ENCODE data around the gene MRPS11.

The MRPS11 gene

DNA sequence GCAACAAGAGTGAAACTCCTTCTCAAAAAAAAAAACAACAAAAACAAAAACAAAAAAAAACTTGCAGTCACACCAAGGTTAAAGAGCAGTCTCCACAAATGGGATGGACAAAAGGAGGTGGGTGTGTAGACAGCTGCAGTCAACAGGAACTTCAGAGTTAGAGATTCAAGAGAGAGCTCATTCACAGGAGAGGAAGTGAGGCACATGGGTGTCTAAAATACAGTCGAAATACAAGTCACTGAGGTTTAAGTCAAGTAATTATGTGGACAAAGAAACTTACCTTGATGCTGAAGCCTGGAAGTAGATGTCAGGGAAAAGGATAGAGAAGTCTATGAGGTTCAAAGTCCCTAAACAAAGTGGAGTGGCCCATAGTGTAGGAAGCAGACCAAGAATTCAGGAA lies 14.8 kb downstream of the MRPS11 start:
- TF ChIP-seq, protein P1, sequence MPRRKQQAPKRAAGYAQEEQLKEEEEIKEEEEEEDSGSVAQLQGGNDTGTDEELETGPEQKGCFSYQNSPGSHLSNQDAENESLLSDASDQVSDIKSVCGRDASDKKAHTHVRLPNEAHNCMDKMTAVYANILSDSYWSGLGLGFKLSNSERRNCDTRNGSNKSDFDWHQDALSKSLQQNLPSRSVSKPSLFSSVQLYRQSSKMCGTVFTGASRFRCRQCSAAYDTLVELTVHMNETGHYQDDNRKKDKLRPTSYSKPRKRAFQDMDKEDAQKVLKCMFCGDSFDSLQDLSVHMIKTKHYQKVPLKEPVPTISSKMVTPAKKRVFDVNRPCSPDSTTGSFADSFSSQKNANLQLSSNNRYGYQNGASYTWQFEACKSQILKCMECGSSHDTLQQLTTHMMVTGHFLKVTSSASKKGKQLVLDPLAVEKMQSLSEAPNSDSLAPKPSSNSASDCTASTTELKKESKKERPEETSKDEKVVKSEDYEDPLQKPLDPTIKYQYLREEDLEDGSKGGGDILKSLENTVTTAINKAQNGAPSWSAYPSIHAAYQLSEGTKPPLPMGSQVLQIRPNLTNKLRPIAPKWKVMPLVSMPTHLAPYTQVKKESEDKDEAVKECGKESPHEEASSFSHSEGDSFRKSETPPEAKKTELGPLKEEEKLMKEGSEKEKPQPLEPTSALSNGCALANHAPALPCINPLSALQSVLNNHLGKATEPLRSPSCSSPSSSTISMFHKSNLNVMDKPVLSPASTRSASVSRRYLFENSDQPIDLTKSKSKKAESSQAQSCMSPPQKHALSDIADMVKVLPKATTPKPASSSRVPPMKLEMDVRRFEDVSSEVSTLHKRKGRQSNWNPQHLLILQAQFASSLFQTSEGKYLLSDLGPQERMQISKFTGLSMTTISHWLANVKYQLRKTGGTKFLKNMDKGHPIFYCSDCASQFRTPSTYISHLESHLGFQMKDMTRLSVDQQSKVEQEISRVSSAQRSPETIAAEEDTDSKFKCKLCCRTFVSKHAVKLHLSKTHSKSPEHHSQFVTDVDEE (CRISPR knock-in tag; IDR thresholded peaks at IDR 0.05) = no peak
- no peak for TF ChIP-seq PPARA (CRISPR knock-in tag; IDR thresholded peaks at IDR 0.05; ENCODE audit: borderline replicate concordance)
- no peak for ATAC-seq

DNA sequence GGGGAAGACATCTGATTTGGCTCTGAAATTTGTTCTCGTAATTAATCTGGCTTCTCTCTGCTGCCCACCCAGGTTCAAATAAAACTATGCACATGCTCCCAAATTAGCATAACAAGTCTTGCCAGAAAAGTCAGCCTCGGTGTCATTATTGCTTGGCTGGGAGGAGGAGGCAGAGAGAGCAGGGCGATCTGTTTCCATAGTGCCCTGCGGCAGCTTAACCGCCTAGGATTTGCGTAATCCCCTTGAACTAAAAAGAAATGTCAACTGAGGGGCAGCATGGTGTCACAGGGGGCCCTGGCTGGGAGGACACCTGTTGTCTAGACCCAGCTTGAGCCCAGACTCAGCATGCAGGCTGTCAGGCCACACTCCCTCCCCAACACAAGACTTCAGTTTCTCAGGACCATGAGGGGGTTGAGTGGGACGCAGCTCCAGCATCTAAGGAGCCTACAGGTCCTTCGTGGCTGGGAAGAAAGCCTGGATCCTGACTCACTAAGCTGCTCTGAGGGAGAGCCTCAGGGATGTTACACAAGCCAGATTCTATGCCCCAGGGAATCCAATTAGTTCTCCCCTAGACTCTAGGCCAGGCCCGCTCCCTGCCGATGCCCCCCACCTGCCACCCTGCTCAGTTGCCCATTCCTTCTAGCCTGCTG lies 17.3 kb downstream of the MRPS11 start:
- TF ChIP-seq RARB (CRISPR knock-in tag; IDR thresholded peaks at IDR 0.05) = no peak
- no peak for TF ChIP-seq ISL1 (CRISPR knock-in tag; IDR thresholded peaks at IDR 0.05)
- no peak for TF ChIP-seq ARNTL (CRISPR knock-in tag; IDR thresholded peaks at IDR 0.05; ENCODE audit: borderline replicate concordance, low read depth)
- no peak for TF ChIP-seq ZFP30 (CRISPR knock-in tag; IDR thresholded peaks at IDR 0.05)
- TF ChIP-seq GLIS3 (CRISPR knock-in tag; IDR thresholded peaks at IDR 0.05) = no peak
- no peak for TF ChIP-seq ESRRG (CRISPR knock-in tag; IDR thresholded peaks at IDR 0.05)
- no peak for TF ChIP-seq ZNF8 (CRISPR knock-in tag; IDR thresholded peaks at IDR 0.05)
- no peak for TF ChIP-seq ZNF565 (CRISPR knock-in tag; conservative IDR thresholded peaks at IDR 0.05; ENCODE audit: low read depth)
- TF ChIP-seq, protein P2, sequence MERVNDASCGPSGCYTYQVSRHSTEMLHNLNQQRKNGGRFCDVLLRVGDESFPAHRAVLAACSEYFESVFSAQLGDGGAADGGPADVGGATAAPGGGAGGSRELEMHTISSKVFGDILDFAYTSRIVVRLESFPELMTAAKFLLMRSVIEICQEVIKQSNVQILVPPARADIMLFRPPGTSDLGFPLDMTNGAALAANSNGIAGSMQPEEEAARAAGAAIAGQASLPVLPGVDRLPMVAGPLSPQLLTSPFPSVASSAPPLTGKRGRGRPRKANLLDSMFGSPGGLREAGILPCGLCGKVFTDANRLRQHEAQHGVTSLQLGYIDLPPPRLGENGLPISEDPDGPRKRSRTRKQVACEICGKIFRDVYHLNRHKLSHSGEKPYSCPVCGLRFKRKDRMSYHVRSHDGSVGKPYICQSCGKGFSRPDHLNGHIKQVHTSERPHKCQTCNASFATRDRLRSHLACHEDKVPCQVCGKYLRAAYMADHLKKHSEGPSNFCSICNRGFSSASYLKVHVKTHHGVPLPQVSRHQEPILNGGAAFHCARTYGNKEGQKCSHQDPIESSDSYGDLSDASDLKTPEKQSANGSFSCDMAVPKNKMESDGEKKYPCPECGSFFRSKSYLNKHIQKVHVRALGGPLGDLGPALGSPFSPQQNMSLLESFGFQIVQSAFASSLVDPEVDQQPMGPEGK (CRISPR knock-in tag; IDR thresholded peaks at IDR 0.05; ENCODE audit: borderline replicate concordance) = no peak
- no peak for TF ChIP-seq ZFP3 (CRISPR knock-in tag; IDR thresholded peaks at IDR 0.05)
- TF ChIP-seq, protein P3, sequence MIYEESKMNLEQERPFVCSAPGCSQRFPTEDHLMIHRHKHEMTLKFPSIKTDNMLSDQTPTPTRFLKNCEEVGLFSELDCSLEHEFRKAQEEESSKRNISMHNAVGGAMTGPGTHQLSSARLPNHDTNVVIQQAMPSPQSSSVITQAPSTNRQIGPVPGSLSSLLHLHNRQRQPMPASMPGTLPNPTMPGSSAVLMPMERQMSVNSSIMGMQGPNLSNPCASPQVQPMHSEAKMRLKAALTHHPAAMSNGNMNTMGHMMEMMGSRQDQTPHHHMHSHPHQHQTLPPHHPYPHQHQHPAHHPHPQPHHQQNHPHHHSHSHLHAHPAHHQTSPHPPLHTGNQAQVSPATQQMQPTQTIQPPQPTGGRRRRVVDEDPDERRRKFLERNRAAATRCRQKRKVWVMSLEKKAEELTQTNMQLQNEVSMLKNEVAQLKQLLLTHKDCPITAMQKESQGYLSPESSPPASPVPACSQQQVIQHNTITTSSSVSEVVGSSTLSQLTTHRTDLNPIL (CRISPR knock-in tag; IDR thresholded peaks at IDR 0.05; ENCODE audit: low read depth) = no peak
- no peak for TF ChIP-seq SNAI2 (CRISPR knock-in tag; IDR thresholded peaks at IDR 0.05)
- no peak for TF ChIP-seq TCF4 (CRISPR knock-in tag; IDR thresholded peaks at IDR 0.05; ENCODE audit: borderline replicate concordance)
- TF ChIP-seq ZNF70 (CRISPR knock-in tag; IDR thresholded peaks at IDR 0.05) = no peak
- no peak for ATAC-seq

DNA sequence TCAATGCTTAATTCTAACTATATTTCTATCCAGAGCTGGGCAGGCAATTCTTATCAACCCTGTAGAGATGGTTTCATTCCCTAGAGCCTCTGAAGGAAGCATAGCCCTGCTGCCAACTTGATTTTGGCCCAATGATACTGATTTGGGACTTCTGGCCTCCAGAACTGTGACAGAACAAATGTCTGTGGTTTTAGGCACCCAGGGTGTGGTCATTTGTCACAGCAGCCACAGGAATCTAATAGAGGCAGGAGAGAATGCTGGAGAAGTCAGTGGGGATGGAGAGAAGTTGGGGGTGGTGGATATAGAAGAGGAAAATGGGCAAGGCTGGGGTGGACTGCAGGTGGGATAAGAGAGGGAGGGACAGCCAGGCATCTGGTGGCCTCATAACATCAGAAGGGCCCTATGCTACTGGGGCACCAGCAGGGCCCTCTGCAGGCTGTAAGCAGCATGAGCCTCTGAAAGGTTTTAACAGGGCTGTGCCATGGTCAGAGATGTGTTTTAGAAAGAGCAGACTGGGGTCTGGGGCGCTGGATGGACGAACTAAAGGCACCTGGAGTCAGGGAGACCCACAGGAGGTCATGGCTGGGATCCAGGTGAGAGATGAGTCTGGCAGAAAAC lies 19.8 kb downstream of the MRPS11 start:
- peak; percentile 23; the same call in 1 of the 3 replicates for ATAC-seq
- TF ChIP-seq PPARA (CRISPR knock-in tag; IDR thresholded peaks at IDR 0.05; ENCODE audit: borderline replicate concordance) (no peak), GLIS3 (CRISPR knock-in tag; IDR thresholded peaks at IDR 0.05) (no peak), OSR1 (CRISPR knock-in tag; IDR thresholded peaks at IDR 0.05) (no peak), ZNF565 (CRISPR knock-in tag; conservative IDR thresholded peaks at IDR 0.05; ENCODE audit: low read depth) (no peak), BACH2 (CRISPR knock-in tag; IDR thresholded peaks at IDR 0.05; ENCODE audit: borderline replicate concordance) (no peak), ZFP30 (CRISPR knock-in tag; IDR thresholded peaks at IDR 0.05) (no peak), SNAI2 (CRISPR knock-in tag; IDR thresholded peaks at IDR 0.05) (no peak), RARB (CRISPR knock-in tag; IDR thresholded peaks at IDR 0.05) (no peak)
- TF ChIP-seq, protein P4, sequence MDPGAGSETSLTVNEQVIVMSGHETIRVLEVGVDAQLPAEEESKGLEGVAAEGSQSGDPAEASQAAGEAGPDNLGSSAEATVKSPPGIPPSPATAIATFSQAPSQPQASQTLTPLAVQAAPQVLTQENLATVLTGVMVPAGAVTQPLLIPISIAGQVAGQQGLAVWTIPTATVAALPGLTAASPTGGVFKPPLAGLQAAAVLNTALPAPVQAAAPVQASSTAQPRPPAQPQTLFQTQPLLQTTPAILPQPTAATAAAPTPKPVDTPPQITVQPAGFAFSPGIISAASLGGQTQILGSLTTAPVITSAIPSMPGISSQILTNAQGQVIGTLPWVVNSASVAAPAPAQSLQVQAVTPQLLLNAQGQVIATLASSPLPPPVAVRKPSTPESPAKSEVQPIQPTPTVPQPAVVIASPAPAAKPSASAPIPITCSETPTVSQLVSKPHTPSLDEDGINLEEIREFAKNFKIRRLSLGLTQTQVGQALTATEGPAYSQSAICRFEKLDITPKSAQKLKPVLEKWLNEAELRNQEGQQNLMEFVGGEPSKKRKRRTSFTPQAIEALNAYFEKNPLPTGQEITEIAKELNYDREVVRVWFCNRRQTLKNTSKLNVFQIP (CRISPR knock-in tag; IDR thresholded peaks at IDR 0.05; ENCODE audit: borderline replicate concordance, low read depth) = no peak
- TF ChIP-seq, protein P3 (CRISPR knock-in tag; IDR thresholded peaks at IDR 0.05; ENCODE audit: low read depth) = no peak
